HepG2 (cell line): Measurements from ENCODE around the gene KIZ. TPM values are rescaled to one million over a fixed set of nuclear protein-coding genes. Genes with fewer than 3 reads are reported as not detected.

Source experiments
- AFF4 ChIP-seq: sonication (generic); formaldehyde crosslinking; IDR thresholded peaks from 2 replicates; pipeline ENCODE4 v1.4.0; 2020; ENCODE audit warnings: missing genetic modification reagents
- KDM1A ChIP-seq: IDR thresholded peaks from 2 replicates; pipeline ENCODE4 v1.6.1; 2016; ENCODE audit warnings: missing compliant biosample characterization
- RFX1 ChIP-seq: fragments of 450-650 bp; IDR thresholded peaks from 2 replicates; pipeline ENCODE4 v1.6.1; 2017
- STAT5B ChIP-seq: sonication (generic); formaldehyde crosslinking; IDR thresholded peaks from 2 replicates; pipeline ENCODE4 v1.4.0; 2020; ENCODE audit warnings: missing genetic modification reagents
- THRA ChIP-seq: sonication (generic); formaldehyde crosslinking; IDR thresholded peaks from 2 replicates; pipeline ENCODE4 v1.4.0; 2020; ENCODE audit warnings: missing genetic modification reagents, borderline replicate concordance
- TRAFD1 ChIP-seq: sonication (generic); formaldehyde crosslinking; IDR thresholded peaks from 2 replicates; pipeline ENCODE4 v1.5.1; 2020; ENCODE audit warnings: missing genetic modification reagents, mild to moderate bottlenecking, borderline replicate concordance
- ZBTB10 ChIP-seq: sonication (generic); formaldehyde crosslinking; IDR thresholded peaks from 2 replicates; pipeline ENCODE4 v1.4.0; 2020; ENCODE audit warnings: missing genetic modification reagents, borderline replicate concordance
- ZBTB37 ChIP-seq: sonication (generic); formaldehyde crosslinking; IDR thresholded peaks from 2 replicates; pipeline ENCODE4 v1.4.0; 2020; ENCODE audit warnings: mild to moderate bottlenecking, missing genetic modification reagents
- ZBTB7B ChIP-seq: sonication (generic); formaldehyde crosslinking; IDR thresholded peaks from 2 replicates; pipeline ENCODE4 v1.4.0; 2020; ENCODE audit warnings: missing genetic modification reagents
- polyA plus RNA-seq, 8 experiments: library from polyadenylated mRNA; depleted of rRNA in 3 of 8; stranded (reverse) in 7 of 8; unstranded in 1 of 8; fragments of >200 nt; fragmentation: Illumina TruSeq in 4 of 8; extraction: Trizol in 4 of 8; gene quantifications; 2 replicates each; pipeline versions ENCODE4 v1.2.1 to v1.2.3, GENCODE V29; 2011 to 2016; ENCODE audit warnings: low read depth in 4 of 8, missing spikeins in 1 of 8, mixed read lengths in 1 of 8; ENCODE audit not compliant: insufficient read depth in 1 of 8
- total RNA-seq, 5 experiments: library from RNA; depleted of rRNA; stranded (reverse); fragments of >200 nt; fragmentation: Illumina TruSeq; extraction: Trizol; gene quantifications; 2 replicates each; pipeline ENCODE4 v1.2.3, GENCODE V29; 2016; ENCODE audit warnings: low read depth in 1 of 5
- TF ChIP-seq, protein P1 (sequence below): sonication (generic); formaldehyde crosslinking; IDR thresholded peaks from 2 replicates; pipeline ENCODE4 v1.5.1; 2020; ENCODE audit warnings: missing genetic modification reagents, mild to moderate bottlenecking, borderline replicate concordance
- TF ChIP-seq, protein P2 (sequence below): sonication (generic); formaldehyde crosslinking; conservative IDR thresholded peaks from 2 replicates; pipeline ENCODE4 v1.4.0; 2020; ENCODE audit warnings: missing genetic modification reagents
- TF ChIP-seq, protein P3 (sequence below): sonication (generic); formaldehyde crosslinking; IDR thresholded peaks from 2 replicates; pipeline ENCODE4 v1.8.0; 2023; ENCODE audit warnings: mild to moderate bottlenecking, missing genetic modification reagents

KIZ gene
- total and polyA plus RNA-seq, 2 of the 13 experiments (the other 11 are each of a cell fraction or from before 2014, with no cell fraction given) = 46.3 to 114 TPM

DNA sequence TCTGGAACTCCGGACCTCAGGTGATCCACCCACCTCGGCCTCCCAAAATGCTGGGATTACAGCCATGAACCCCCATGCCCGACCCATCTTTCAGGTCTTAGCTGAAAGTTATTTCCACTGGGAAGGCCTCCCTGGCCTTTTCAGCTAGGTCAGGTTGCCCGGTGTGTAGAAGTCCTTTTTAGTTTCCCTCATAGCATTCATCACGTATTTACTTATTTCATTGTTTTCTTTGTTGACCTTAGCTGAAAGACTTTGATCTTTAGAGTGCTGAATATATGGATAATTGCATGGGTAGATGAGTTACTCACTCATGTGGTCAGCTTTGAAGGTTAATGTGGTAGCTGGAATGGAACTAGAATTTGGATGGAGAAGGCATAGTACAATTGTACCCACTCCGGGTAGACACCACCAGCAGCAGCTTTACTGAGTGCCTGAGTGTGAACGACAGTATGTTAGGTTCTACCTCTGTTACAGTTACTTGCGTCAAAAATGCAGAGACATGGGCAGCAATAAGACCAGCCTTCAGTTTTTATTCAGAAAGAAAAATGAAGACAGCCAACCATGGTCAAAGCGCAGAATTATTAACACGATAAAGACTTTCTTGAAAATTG is 9.1 kb downstream of the KIZ start (continued):
- TF ChIP-seq, protein P1, sequence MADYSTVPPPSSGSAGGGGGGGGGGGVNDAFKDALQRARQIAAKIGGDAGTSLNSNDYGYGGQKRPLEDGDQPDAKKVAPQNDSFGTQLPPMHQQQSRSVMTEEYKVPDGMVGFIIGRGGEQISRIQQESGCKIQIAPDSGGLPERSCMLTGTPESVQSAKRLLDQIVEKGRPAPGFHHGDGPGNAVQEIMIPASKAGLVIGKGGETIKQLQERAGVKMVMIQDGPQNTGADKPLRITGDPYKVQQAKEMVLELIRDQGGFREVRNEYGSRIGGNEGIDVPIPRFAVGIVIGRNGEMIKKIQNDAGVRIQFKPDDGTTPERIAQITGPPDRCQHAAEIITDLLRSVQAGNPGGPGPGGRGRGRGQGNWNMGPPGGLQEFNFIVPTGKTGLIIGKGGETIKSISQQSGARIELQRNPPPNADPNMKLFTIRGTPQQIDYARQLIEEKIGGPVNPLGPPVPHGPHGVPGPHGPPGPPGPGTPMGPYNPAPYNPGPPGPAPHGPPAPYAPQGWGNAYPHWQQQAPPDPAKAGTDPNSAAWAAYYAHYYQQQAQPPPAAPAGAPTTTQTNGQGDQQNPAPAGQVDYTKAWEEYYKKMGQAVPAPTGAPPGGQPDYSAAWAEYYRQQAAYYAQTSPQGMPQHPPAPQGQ (CRISPR knock-in tag) = no peak
- TF ChIP-seq RFX1 (no peak), STAT5B (CRISPR knock-in tag) (peak; percentile 82; the same call in 1 of the 2 replicates), ZBTB10 (CRISPR knock-in tag) (no peak), TRAFD1 (no peak), ZBTB37 (no peak), AFF4 (CRISPR knock-in tag) (0 out of 2 replicates have a peak, but pooled peaks have one; percentile 83), THRA (CRISPR knock-in tag) (peak; percentile 88; the same call in 1 of the 2 replicates), ZBTB7B (CRISPR knock-in tag) (peak; percentile 65; the same call in 1 of the 2 replicates), KDM1A (CRISPR knock-in tag) (peak; percentile 96)
- TF ChIP-seq, protein P2, sequence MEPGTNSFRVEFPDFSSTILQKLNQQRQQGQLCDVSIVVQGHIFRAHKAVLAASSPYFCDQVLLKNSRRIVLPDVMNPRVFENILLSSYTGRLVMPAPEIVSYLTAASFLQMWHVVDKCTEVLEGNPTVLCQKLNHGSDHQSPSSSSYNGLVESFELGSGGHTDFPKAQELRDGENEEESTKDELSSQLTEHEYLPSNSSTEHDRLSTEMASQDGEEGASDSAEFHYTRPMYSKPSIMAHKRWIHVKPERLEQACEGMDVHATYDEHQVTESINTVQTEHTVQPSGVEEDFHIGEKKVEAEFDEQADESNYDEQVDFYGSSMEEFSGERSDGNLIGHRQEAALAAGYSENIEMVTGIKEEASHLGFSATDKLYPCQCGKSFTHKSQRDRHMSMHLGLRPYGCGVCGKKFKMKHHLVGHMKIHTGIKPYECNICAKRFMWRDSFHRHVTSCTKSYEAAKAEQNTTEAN (CRISPR knock-in tag) = peak; percentile 94
- TF ChIP-seq, protein P3, sequence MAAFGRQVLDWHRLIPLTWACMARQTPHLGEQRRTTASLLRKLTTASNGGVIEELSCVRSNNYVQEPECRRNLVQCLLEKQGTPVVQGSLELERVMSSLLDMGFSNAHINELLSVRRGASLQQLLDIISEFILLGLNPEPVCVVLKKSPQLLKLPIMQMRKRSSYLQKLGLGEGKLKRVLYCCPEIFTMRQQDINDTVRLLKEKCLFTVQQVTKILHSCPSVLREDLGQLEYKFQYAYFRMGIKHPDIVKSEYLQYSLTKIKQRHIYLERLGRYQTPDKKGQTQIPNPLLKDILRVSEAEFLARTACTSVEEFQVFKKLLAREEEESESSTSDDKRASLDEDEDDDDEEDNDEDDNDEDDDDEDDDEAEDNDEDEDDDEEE (CRISPR knock-in tag) = no peak
